Glomerular visceral epithelial cell (primary cell): Measurements from ENCODE around the gene MUC2.

ENCODE experiments used
- DNase-seq: peaks from one replicate; pipeline ENCODE4 v3.0.0-alpha.2; 2016; ENCODE audit errors: extremely low spot score

Gene MUC2

GRCh38 chr11:1087279-1087960 lies 12.7 kb downstream of the MUC2 start:
- no peak for DNase-seq

- DNase-seq, result no peak
Observed at GRCh38 chr11:1087961-1088926, 13.6 kb downstream of the MUC2 start.

DNA sequence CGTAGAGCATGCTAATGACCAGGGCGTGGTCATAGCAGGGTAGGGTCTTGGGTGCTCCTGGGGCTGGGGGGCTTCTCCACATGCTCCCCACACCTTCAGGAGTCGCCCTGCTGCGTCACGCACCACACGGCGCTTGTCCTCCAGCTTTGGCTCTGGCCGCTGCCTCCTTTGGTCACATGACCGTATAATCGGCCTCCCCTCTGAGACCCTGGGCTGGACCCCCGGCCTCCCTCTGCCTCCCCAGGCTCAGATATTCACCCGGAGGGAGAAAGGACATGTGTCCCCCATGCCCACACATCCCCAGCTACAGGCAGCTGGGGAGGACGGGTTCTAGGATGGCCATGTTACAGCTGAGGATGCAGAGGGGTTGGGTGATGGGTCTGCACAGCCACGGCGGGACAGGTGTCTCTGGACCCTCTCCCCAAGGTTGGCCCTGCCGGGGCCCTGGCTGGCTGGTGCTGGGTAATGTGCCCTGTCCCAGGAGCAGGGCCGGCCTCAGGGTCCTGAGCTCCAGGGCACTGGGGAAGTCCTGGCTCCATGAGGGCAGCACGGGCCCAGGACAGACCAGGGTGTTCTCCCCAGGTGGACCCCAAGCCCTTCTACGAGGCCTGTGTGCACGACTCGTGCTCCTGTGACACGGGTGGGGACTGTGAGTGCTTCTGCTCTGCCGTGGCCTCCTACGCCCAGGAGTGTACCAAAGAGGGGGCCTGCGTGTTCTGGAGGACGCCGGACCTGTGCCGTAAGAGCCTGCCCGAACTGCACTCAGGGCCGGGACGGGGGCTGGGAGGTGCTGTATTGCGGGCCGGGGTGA lies 14.5 kb downstream of the MUC2 start:
- no peak for DNase-seq

- no peak for DNase-seq
Observed at GRCh38 chr11:1089738-1090599, 15.3 kb downstream of the MUC2 start.

DNA sequence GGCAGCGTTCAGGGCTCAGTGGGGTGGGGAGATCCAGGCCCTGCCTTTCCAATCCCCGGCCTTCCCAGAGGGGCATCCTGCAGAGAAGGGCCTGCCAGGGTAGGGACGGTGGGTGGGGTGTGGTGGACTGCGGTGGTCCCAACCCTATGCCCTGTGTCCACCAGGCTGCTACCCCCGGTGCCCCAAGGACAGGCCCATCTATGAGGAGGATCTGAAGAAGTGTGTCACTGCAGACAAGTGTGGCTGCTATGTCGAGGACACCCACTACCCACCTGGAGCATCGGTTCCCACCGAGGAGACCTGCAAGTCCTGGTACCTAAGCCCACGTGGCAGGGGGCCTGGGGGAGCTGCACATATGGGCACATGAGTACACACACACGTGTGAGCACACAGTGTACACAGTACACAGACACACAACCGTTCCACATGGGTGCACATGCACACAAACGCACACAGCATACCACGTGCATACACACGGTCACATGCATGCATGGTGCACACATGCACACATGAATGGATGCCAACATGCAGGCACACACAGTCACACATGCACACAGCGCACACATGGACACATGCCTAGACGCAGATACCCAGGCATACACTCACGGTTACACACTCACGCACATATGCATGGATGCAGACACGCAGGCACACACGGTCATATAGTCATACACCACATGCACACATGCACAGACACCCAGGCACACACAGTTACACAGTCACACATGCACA lies 16.1 kb downstream of the MUC2 start:
- DNase-seq, result no peak

GRCh38 chr11:1091332-1092083 lies 16.8 kb downstream of the MUC2 start:
- no peak for DNase-seq

GRCh38 chr11:1092145-1092670 lies 17.5 kb downstream of the MUC2 start:
- DNase-seq, result no peak

- DNase-seq, result no peak
Observed at GRCh38 chr11:1092919-1093318, 18.2 kb downstream of the MUC2 start.

GRCh38 chr11:1099519-1100355 lies 25.1 kb downstream of the MUC2 start:
- DNase-seq, result no peak

DNA sequence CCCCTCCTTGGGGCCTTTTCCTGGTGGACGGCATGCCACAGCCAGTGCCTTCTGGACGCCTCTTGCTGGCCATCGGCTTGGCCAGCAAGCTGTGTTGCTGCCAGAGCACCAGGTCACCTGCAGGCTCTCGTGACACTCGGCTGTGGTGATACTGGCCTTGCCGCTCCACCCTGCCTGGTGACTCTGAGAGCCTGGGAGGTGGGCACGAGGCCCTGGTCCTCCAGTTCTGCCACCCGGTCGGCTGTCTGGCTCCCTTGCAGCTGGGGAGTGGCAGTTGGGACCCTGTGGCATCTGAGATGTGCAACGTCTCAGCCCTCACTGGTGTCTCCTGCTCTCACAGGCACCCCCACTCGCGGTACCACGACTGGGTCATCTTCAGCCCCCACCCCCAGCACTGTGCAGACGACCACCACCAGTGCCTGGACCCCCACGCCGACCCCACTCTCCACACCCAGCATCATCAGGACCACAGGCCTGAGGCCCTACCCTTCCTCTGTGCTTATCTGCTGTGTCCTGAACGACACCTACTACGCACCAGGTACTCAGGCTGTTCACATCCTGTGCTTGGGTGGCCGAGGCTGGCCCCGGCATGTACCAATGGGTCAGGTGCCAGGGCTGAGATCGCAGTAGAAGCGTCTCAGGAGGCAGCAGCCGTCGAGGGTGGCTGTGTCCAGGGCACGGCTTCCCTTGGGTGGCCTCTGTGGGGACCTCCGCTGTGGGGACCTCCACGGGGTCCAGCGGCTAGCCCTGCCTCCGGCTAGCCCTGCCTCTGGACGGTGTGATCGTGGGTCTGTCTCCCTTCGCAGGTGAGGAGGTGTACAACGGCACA lies 26.0 kb downstream of the MUC2 start:
- DNase-seq, result no peak

DNA sequence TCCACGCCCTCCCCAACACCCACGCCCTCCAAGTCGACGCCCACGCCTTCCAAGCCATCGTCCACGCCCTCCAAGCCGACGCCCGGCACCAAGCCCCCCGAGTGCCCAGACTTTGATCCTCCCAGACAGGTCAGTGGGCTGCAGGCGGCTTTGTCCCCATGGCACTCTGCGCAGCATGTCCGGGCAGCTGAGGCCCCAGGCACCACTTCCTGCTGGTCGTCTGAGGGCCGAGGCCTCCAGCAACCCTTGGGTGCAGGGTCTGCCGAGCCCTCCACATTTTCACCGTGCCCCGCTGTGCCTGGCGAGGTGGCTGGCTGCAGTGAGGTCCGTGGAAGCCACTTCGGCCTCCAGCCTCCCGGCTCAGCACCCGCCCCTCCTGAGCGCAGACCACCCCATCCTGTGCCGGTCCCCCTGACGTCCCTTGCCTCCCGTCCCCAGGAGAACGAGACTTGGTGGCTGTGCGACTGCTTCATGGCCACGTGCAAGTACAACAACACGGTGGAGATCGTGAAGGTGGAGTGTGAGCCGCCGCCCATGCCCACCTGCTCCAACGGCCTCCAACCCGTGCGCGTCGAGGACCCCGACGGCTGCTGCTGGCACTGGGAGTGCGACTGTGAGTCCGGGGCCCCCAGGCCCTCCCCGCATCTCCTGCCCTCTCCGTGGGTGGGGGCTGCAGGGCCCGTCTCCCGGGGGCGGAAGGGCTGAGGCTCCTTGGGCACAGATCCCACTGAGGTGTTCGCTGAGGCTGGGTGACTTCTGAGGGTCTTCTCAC lies 26.8 kb downstream of the MUC2 start:
- no peak for DNase-seq

GRCh38 chr11:1102221-1102971 lies 27.7 kb downstream of the MUC2 start:
- no peak for DNase-seq

DNA sequence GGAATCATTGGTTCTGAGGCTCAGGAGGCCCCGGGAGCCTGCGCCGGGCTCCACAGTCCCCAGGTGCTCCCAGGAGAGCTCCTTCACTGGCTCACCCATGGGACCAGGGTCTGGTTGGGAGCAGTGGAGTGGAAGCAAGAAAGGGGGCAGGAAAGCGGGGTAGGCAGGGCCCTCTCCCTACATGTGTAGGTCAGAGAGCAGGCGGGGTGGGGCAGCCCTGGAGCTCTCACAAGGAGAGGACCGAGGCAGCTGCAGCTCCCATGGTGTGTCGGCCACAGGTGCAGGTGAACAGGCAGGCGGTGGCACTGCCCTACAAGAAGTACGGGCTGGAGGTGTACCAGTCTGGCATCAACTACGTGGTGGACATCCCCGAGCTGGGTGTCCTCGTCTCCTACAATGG lies 28.3 kb downstream of the MUC2 start:
- no peak for DNase-seq

DNA sequence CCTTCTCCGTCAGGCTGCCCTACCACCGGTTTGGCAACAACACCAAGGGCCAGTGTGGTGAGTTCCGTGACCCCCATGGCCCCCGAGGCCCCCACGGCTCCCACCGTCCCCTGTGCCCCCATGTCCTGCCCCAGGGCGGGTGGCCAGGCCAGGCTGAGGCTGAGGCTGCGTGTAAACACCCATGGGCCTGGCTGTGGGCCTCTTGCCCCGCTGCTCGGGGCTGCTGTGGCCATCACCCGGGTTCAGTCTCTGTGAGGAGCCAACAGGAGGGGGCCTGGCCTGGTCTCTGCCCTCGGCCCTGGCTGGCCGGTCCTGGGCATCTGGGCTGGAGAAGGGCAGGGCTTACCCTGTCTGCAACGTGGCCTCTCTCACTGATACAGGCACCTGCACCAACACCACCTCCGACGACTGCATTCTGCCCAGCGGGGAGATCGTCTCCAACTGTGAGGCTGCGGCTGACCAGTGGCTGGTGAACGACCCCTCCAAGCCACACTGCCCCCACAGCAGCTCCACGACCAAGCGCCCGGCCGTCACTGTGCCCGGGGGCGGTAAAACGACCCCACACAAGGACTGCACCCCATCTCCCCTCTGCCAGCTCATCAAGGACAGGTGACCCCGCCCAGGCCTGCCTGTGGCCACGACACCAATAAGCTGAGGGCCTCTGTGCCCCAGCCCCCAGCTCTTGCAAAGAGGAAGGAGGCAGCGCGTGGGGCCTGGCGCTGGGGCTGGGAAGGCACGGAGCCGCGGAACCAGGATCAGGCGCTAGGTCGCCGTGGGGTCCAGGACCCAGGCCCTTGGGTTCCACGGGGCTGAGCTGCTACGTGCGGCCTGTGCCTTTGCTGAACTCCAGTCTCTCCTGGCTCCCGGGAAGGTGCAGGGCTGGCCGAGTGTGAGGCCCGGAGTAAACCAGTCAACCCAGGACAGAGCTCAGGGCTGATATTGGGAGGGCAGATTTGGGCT lies 29.0 kb downstream of the MUC2 start:
- DNase-seq, result no peak
